ENCODE data around the gene IFI35.

Gene IFI35

GRCh38 chr17:43062984-43063638 is 56.5 kb downstream of the IFI35 start:
- no peak for ATAC-seq
- H3K4me1 Mint-ChIP-seq: no peaks in the 10 kb centered on the region
- H3K27ac Mint-ChIP-seq: no peak overlapping the region

More at GRCh38 chr17:43062984-43063638, 56.5 kb downstream of the IFI35 start:
- Mint-ChIP-seq H3K4me3 (no peak overlapping the region), H3K9me3 (no peaks in the 10 kb centered on the region), H3K27me3 (no peaks in the 10 kb centered on the region)
- no peak for DNase-seq

Measured in stimulated activated naive CD8-positive, alpha-beta T cell treated with anti-CD3 and anti-CD28 coated beads, Interleukin-15, amount 100 ng/mL, for 72 hours (primary cell).